Adrenal gland (tissue), 12 donors: ENCODE results near the gene CPXM2. TPM values are rescaled to one million over a fixed set of nuclear protein-coding genes. Genes with fewer than 3 reads are reported as not detected.
A peak's percentile ranks its signal among the peaks of the same experiment; 100 is the strongest.

Experiments
- DNase-seq, 7 donors: peaks; one replicate each; pipeline ENCODE4 v3.0.0-alpha.2; 2019 to 2020
- H3K27ac ChIP-seq, 5 donors: fragments of 200-600 bp; sonication (generic) in 4 of 5; 1 replicate in 3 of 5; 2 replicates in 2 of 5; pipeline versions ENCODE4 v1.5.1 to v1.8.0; 2016 to 2020; ENCODE audit warnings: mild to moderate bottlenecking in 1 of 5
- H3K27me3 ChIP-seq: fragments of 200-600 bp; 2 replicates; pipeline ENCODE4 v1.8.0; 2021
- H3K36me3 ChIP-seq, 2 donors: fragments of 200-600 bp; replicated peaks in 1 of 2; 1 replicate in 1 of 2; 2 replicates in 1 of 2; pipeline versions ENCODE4 v1.5.1 to v1.8.0; 2018 to 2022
- H3K4me1 ChIP-seq, 2 donors: fragments of 200-600 bp; replicated peaks in 1 of 2; 1 replicate in 1 of 2; 2 replicates in 1 of 2; pipeline versions ENCODE4 v1.5.1 to v1.8.0; 2018 to 2021
- H3K4me3 ChIP-seq, 4 donors: fragments of 200-600 bp; sonication (generic) in 3 of 4; one replicate each; pipeline ENCODE4 v1.5.1; 2016 to 2018
- H3K9me3 ChIP-seq, 3 donors: fragments of 200-600 bp; sonication (generic) in 1 of 3; replicated peaks in 1 of 3; 1 replicate in 2 of 3; 2 replicates in 1 of 3; pipeline versions ENCODE4 v1.5.1 to v1.8.0; 2016 to 2021
- CTCF ChIP-seq, 6 experiments: fragments of 450-650 bp in 4 of 6; fragments of 200-600 bp in 2 of 6; sonication (generic) in 1 of 6; IDR thresholded peaks; 1 replicate in 5 of 6; 2 replicates in 1 of 6; pipeline versions ENCODE4 v1.5.1 to v1.8.0; 2016 to 2021; ENCODE audit warnings: antibody characterized with exemption in 6 of 6, mild to moderate bottlenecking in 2 of 6, moderate library complexity in 1 of 6
- POLR2A ChIP-seq, 2 donors: fragments of 450-650 bp; IDR thresholded peaks; one replicate each; pipeline ENCODE4 v1.6.1; 2017; ENCODE audit warnings: antibody characterized with exemption in 2 of 2, mild to moderate bottlenecking in 2 of 2, moderate library complexity in 1 of 2
- WGBS, 4 donors: extraction: QIAGEN DNeasy Blood & Tissue Kit in 2 of 4; methylation state at CpG; one replicate each; pipeline versions ENCODE4 v1.1.5 to v1.1.7; 2013 to 2017; 5-methylcytosine and 5-hydroxymethylcytosine counted together
- intact Hi-C, 2 donors: fragments of 100-400 bp; cut with DNase I; formaldehyde crosslinking; loops; one replicate each; pipeline versions ENCODE4 v1.14.1 to v1.15.0; 2022 to 2023
- polyA plus RNA-seq, 3 donors: library from polyadenylated mRNA; stranded (reverse); fragments of 200-250 nt in 2 of 3; fragments of 350-450 nt in 1 of 3; fragmentation: Illumina TruSeq in 1 of 3; extraction: RNeasy Lipid Tissue Mini Kit (QIAGEN cat#74804) in 1 of 3; gene quantifications; one replicate each; pipeline ENCODE4 v1.2.3, GENCODE V29; 2013 to 2014
- total RNA-seq, 9 donors: library from RNA; depleted of rRNA in 4 of 9; stranded (reverse); fragments of >200 nt in 4 of 9; fragments of 120-200 nt in 1 of 9; fragmentation: NEBNext Ultra II Directional in 1 of 9; extraction: Animal tissue kit (Norgen Biotek cat#: 25700) in 1 of 9; gene quantifications; one replicate each; pipeline versions ENCODE4 v1.1.0 to v1.2.4, GENCODE V29; 2013 to 2023
- donor health status: healthy with polysubstance abuse.
- donor health status: Bipolar disorder and iron deficiency.
- donor health status: DM: yes; HTN: yes; CAD: no.
- donor health status: DM: no; HTN: no; CAD: no.
- donor health status: DM: no; HTN: no; CAD: no.
- donor health status: DM: yes; HTN: yes; CAD: no.

Gene CPXM2
- total and polyA plus RNA-seq, 12 donors = 0.17 to 10.8 (median 4.3) TPM

- Histone ChIP-seq H3K9me3 (no peaks in the 10 kb centered on the region), H3K36me3 (no peaks in the 10 kb centered on the region), H3K4me1 (no peaks in the 10 kb centered on the region), H3K27me3 (no peaks in the 10 kb centered on the region), H3K27ac (peak overlapping the region in 1 of 5 donors; percentile 29), H3K4me3 (no peak overlapping the region)
- no peak for TF ChIP-seq POLR2A (IDR thresholded peaks at IDR 0.05)
- no peak for TF ChIP-seq CTCF (IDR thresholded peaks at IDR 0.05)
- DNase-seq = no peak
- 82 to 88% (median 85%) methylated on average over 8 of the region's 8 CpGs for WGBS, 4 donors
- intact Hi-C loops = no loop called here
Observed at GRCh38 chr10:123890226-123890625, 1.4 kb downstream of the CPXM2 start.

- no peaks in the 10 kb centered on the region for H3K36me3 ChIP-seq
- intact Hi-C loops = no loop called here
- no peak for DNase-seq
- no peaks in the 10 kb centered on the region for H3K27me3 ChIP-seq
- WGBS, 4 donors = 77 to 85% (median 80%) methylated on average over 4 of the region's 4 CpGs
- peak overlapping the region in 1 of 5 donors; percentile 29 for H3K27ac ChIP-seq
- TF ChIP-seq POLR2A (IDR thresholded peaks at IDR 0.05) = no peak
- TF ChIP-seq CTCF (IDR thresholded peaks at IDR 0.05) = no peak
- no peaks in the 10 kb centered on the region for H3K4me1 ChIP-seq
- no peak overlapping the region for H3K4me3 ChIP-seq
- H3K9me3 ChIP-seq = no peaks in the 10 kb centered on the region
Observed at GRCh38 chr10:123889821-123890220, 1.8 kb downstream of the CPXM2 start.

- WGBS, 4 donors = 79 to 95% (median 87%) methylated on average over 5 of the region's 5 CpGs
- H3K27ac ChIP-seq = no peak overlapping the region
Observed at GRCh38 chr10:123888751-123889150, 2.9 kb downstream of the CPXM2 start.

GRCh38 chr10:123888256-123888655 is 3.4 kb downstream of the CPXM2 start:
- intact Hi-C loops = no loop called here
- H3K4me3 ChIP-seq = no peak overlapping the region
- whole genome bisulfite sequencing, 4 donors = 70 to 81% (median 73%) methylated on average over 3 of the region's 3 CpGs
- no peaks in the 10 kb centered on the region for H3K36me3 ChIP-seq
- no peaks in the 10 kb centered on the region for H3K9me3 ChIP-seq
- no peaks in the 10 kb centered on the region for H3K4me1 ChIP-seq
- no peaks in the 10 kb centered on the region for H3K27me3 ChIP-seq
- DNase-seq = no peak
- TF ChIP-seq CTCF (IDR thresholded peaks at IDR 0.05) (no peak), POLR2A (IDR thresholded peaks at IDR 0.05) (no peak)
- no peak overlapping the region for H3K27ac ChIP-seq

More at GRCh38 chr10:123888751-123889150, 2.9 kb downstream of the CPXM2 start:
- no peak for DNase-seq
- no peaks in the 10 kb centered on the region for H3K27me3 ChIP-seq
- no peak for TF ChIP-seq CTCF (IDR thresholded peaks at IDR 0.05)
- no peak for TF ChIP-seq POLR2A (IDR thresholded peaks at IDR 0.05)
- no peaks in the 10 kb centered on the region for H3K36me3 ChIP-seq
- H3K4me1 ChIP-seq = no peaks in the 10 kb centered on the region
- intact Hi-C loops = no loop called here
- H3K9me3 ChIP-seq = no peaks in the 10 kb centered on the region
- no peak overlapping the region for H3K4me3 ChIP-seq
